Common myeloid progenitor, CD34-positive (primary cell): ENCODE data around the gene PLEKHA6.

Source experiments
- CTCF ChIA-PET: fragments of 350-600 bp; sonication (Branson Sonifier 250); formaldehyde crosslinking; loops from one replicate; lab custom pipeline; 2021; ENCODE audit warnings: antibody characterized with exemption; lab: Charles Lee
- POLR2A ChIA-PET: fragments of 350-600 bp; sonication (Branson Sonifier 250); formaldehyde crosslinking; loops from one replicate; lab custom pipeline; 2021; ENCODE audit warnings: antibody characterized with exemption; lab: Charles Lee
- DNase-seq, 3 donors: peaks; one replicate each; pipeline versions ENCODE4 v3.0.0 to v3.0.0-alpha.2; 2013
- H3K27ac ChIP-seq, 2 experiments: 1 replicate in 1 of 2; 2 replicates in 1 of 2; pipeline ENCODE4 v1.7.0; 2013; ENCODE audit warnings: inconsistent platforms in 2 of 2, low read length in 2 of 2, mild to moderate bottlenecking in 2 of 2, low read depth in 1 of 2, moderate library complexity in 1 of 2; ENCODE audit not compliant: severe bottlenecking in 2 of 2, insufficient read depth in 1 of 2, poor library complexity in 1 of 2
- H3K27me3 ChIP-seq, 5 experiments: replicated peaks in 2 of 5; 1 replicate in 3 of 5; 2 replicates in 2 of 5; pipeline versions ENCODE4 v1.6.1 to v1.7.0; 2013; ENCODE audit warnings: low read length in 4 of 5, mild to moderate bottlenecking in 2 of 5, moderate library complexity in 2 of 5, inconsistent platforms in 1 of 5; ENCODE audit not compliant: insufficient read depth in 5 of 5, control insufficient read depth in 4 of 5
- H3K36me3 ChIP-seq, 4 experiments: 1 replicate in 2 of 4; 2 replicates in 2 of 4; pipeline versions ENCODE4 v1.6.1 to v1.7.0; 2013; ENCODE audit warnings: low read length in 3 of 4, control low read depth in 1 of 4, mild to moderate bottlenecking in 1 of 4; ENCODE audit not compliant: control insufficient read depth in 4 of 4, insufficient read depth in 4 of 4
- H3K4me1 ChIP-seq, 4 experiments: 1 replicate in 3 of 4; 2 replicates in 1 of 4; pipeline versions ENCODE4 v1.6.1 to v1.7.1; 2013; ENCODE audit warnings: low read length in 3 of 4, mild to moderate bottlenecking in 3 of 4, control low read depth in 1 of 4, inconsistent platforms in 1 of 4, moderate library complexity in 1 of 4; ENCODE audit not compliant: control insufficient read depth in 4 of 4, insufficient read depth in 4 of 4; ENCODE audit errors: control extremely low read depth in 1 of 4
- H3K4me3 ChIP-seq, 7 experiments: 1 replicate in 4 of 7; 2 replicates in 3 of 7; pipeline versions ENCODE4 v1.5.1 to v1.7.0; 2013; ENCODE audit warnings: mild to moderate bottlenecking in 7 of 7, low read length in 6 of 7, moderate library complexity in 6 of 7, inconsistent platforms in 2 of 7, low read depth in 2 of 7, control low read depth in 1 of 7; ENCODE audit not compliant: insufficient read depth in 4 of 7, control insufficient read depth in 1 of 7; ENCODE audit errors: extremely low read depth in 1 of 7
- H3K9me3 ChIP-seq, 5 experiments: 1 replicate in 4 of 5; 2 replicates in 1 of 5; pipeline versions ENCODE4 v1.6.1 to v1.7.1; 2013; ENCODE audit warnings: low read length in 4 of 5, mild to moderate bottlenecking in 2 of 5, inconsistent platforms in 1 of 5, low read depth in 1 of 5, moderate library complexity in 1 of 5; ENCODE audit not compliant: control insufficient read depth in 4 of 5, insufficient read depth in 2 of 5; ENCODE audit errors: control extremely low read depth in 1 of 5
- WGBS: methylation state at CpG from one replicate; pipeline ENCODE4 v1.1.5; 2013; ENCODE audit not compliant: insufficient coverage; 5-methylcytosine and 5-hydroxymethylcytosine counted together

PLEKHA6 gene

GRCh38 chr1:204358605-204359004 lies 1.1 kb downstream of the PLEKHA6 start:
- ChIA-PET CTCF (interaction anchor here (1.2 to 9.5 kb wide), 15 partner anchors 12 to 193 kb away, joined by 4 to 314 read pairs (median 8); partner anchors contain the start of genes GOLT1A and REN), POLR2A (no interaction called here)
- H3K36me3 ChIP-seq, result no peaks in the 10 kb centered on the region
- peaks cover 0 to 67% (median 55%) of the 10 kb centered on the region in 4 experiments for H3K4me1 ChIP-seq
- H3K9me3 ChIP-seq, result no peaks in the 10 kb centered on the region
- no peak for DNase-seq
- H3K4me3 ChIP-seq, result no peak overlapping the region
- 0% methylated on average over 2 of the region's 5 CpGs for WGBS
- H3K27me3 ChIP-seq, result no peaks in the 10 kb centered on the region
- no peak overlapping the region for H3K27ac ChIP-seq

- Histone ChIP-seq H3K27me3 (no peaks in the 10 kb centered on the region), H3K9me3 (no peaks in the 10 kb centered on the region), H3K4me3 (peak overlapping the region in 3 of 7 experiments; percentile 8 to 26 (median 24)), H3K4me1 (peaks cover 0 to 60% (median 48%) of the 10 kb centered on the region in 4 experiments), H3K27ac (no peak overlapping the region), H3K36me3 (no peaks in the 10 kb centered on the region)
- WGBS, result 31% methylated on average over 21 of the region's 23 CpGs
- ChIA-PET CTCF (interaction anchor here (0.7 to 9.5 kb wide), 14 partner anchors 12 to 193 kb away, joined by 3 to 314 read pairs (median 4); partner anchors contain the start of genes GOLT1A and REN), POLR2A (interaction anchor here (1.0 kb wide), 1 partner anchor 9 kb away, joined by 3 read pairs; no protein-coding TSS in a partner anchor)
- DNase-seq, result peak; percentile 59 to 84 (median 83)
Measured at GRCh38 chr1:204357551-204358490, 1.9 kb downstream of the PLEKHA6 start.

GRCh38 chr1:204356997-204357396 lies 2.7 kb downstream of the PLEKHA6 start:
- Histone ChIP-seq H3K27me3 (no peaks in the 10 kb centered on the region), H3K9me3 (no peaks in the 10 kb centered on the region), H3K4me3 (no peak overlapping the region), H3K4me1 (peaks cover 0 to 52% (median 41%) of the 10 kb centered on the region in 4 experiments), H3K27ac (no peak overlapping the region), H3K36me3 (no peaks in the 10 kb centered on the region)
- POLR2A ChIA-PET, result interaction anchor here (1.0 kb wide), 1 partner anchor 9 kb away, joined by 3 read pairs; no protein-coding TSS in a partner anchor
- DNase-seq, result no peak
- WGBS, result 62% methylated on average over 2 of the region's 4 CpGs
- CTCF ChIA-PET, result interaction anchor here (0.7 to 9.5 kb wide), 11 partner anchors 13 to 192 kb away, joined by 3 to 314 read pairs (median 4); partner anchors contain the start of gene REN

- H3K9me3 ChIP-seq, result no peaks in the 10 kb centered on the region
- ChIA-PET CTCF (interaction anchor here (0.9 kb wide), 1 partner anchor 24 kb away, joined by 3 read pairs; no protein-coding TSS in a partner anchor), POLR2A (no interaction called here)
- H3K36me3 ChIP-seq, result no peaks in the 10 kb centered on the region
- H3K4me1 ChIP-seq, result peaks cover 3 to 47% (median 34%) of the 10 kb centered on the region in 4 experiments
- no peak overlapping the region for H3K27ac ChIP-seq
- 100% methylated on average over 1 of the region's 4 CpGs for WGBS
- H3K4me3 ChIP-seq, result no peak overlapping the region
- DNase-seq, result no peak
- no peaks in the 10 kb centered on the region for H3K27me3 ChIP-seq
Measured at GRCh38 chr1:204355913-204356312, 3.8 kb downstream of the PLEKHA6 start.

- ChIA-PET POLR2A (no interaction called here), CTCF (interaction anchor here (1.0 to 2.6 kb wide), 7 partner anchors 12 to 192 kb away, joined by 3 to 12 read pairs (median 5); no protein-coding TSS in a partner anchor)
- H3K36me3 ChIP-seq, result no peaks in the 10 kb centered on the region
- no peaks in the 10 kb centered on the region for H3K9me3 ChIP-seq
- 100% methylated on average over 1 of the region's 6 CpGs for WGBS
- no peak overlapping the region for H3K27ac ChIP-seq
- H3K27me3 ChIP-seq, result no peaks in the 10 kb centered on the region
- H3K4me1 ChIP-seq, result peaks cover 3 to 43% (median 26%) of the 10 kb centered on the region in 4 experiments
- no peak overlapping the region for H3K4me3 ChIP-seq
- DNase-seq, result no peak
Measured at GRCh38 chr1:204354579-204354978, 5.2 kb downstream of the PLEKHA6 start.

- H3K27me3 ChIP-seq, result no peaks in the 10 kb centered on the region
- DNase-seq, result no peak
- POLR2A ChIA-PET, result no interaction called here
- CTCF ChIA-PET, result interaction anchor here (1.2 to 2.6 kb wide), 4 partner anchors 10 to 99 kb away, joined by 4 to 12 read pairs (median 8); no protein-coding TSS in a partner anchor
- no peaks in the 10 kb centered on the region for H3K36me3 ChIP-seq
- no peak overlapping the region for H3K27ac ChIP-seq
- WGBS, result 100% methylated on average over 1 of the region's 5 CpGs
- H3K9me3 ChIP-seq, result no peaks in the 10 kb centered on the region
- H3K4me3 ChIP-seq, result no peak overlapping the region
- peaks cover 3 to 37% (median 22%) of the 10 kb centered on the region in 4 experiments for H3K4me1 ChIP-seq
Measured at GRCh38 chr1:204353213-204353910, 6.4 kb downstream of the PLEKHA6 start.
